ENCODE measurements around the gene FBXL14.
A peak's percentile ranks its signal among the peaks of the same experiment; 100 is the strongest.

Gene FBXL14

GRCh38 chr12:1593174-1594005, 991 bp downstream of the FBXL14 start:
- peak; percentile 38 for DNase-seq (ENCODE audit: low spot score)

- no peak for DNase-seq (ENCODE audit: low spot score)
Observed at GRCh38 chr12:1592444-1593173, 1.8 kb downstream of the FBXL14 start.

- DNase-seq (ENCODE audit: low spot score): no peak
Observed at GRCh38 chr12:1591543-1591942, 2.8 kb downstream of the FBXL14 start.

DNA sequence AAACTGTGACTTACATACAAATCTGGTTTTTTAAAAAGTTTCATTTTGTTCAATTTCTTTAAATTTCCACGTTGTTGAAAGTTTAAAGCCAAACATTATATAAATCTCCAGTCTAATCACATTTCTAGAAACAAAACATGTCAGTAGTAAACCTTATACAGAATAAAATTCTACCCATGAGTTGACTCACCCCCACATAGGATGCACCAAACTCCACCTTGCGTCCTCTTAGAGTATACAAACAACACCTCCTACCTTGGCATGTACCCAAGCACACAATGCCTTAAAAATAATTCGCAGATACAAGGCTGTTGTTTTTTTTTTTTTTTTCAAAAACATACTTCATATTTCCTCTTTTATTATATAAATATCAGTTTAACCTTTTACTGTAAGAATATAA, 3.3 kb downstream of the FBXL14 start:
- DNase-seq (ENCODE audit: low spot score): no peak

DNA sequence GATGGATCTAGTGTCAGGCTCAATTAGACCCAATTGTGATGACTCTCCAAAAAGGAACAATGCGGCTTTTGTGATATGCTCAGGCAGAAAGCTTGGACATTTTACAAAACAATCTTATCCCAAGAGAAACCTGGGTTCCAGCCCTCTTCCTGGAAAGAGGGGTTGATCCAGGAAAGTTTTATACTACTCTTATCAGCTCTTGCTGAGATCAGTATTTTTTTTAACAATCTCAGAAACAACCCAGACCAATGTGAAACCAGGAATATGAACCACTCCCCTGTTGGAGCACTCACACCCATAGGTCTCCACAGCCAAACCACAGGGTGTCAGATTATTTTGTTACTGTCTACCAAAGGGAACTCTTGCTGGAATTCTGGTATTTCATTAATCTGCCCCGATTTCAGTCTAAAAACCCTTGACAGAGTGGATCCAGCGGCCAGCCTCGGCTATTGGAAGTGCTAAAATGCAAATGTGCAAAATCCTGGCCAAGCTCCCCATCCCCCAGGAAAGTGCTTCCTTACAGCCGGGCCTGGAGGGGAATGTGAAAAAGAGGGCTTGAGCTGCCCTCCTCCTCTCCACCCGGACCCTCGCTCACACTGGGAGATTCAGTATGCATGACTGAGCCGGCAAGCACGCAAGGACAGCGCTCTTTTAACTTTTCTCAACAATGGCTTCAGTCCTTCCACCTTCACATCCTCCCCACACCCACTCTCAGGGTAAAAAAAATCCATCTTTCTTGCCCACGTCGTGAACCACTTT, 4.0 kb downstream of the FBXL14 start:
- DNase-seq (ENCODE audit: low spot score): no peak

GRCh38 chr12:1588575-1588947, 5.8 kb downstream of the FBXL14 start:
- no peak for DNase-seq (ENCODE audit: low spot score)

GRCh38 chr12:1587927-1588574, 6.3 kb downstream of the FBXL14 start:
- DNase-seq (ENCODE audit: low spot score): no peak

- no peak for DNase-seq (ENCODE audit: low spot score)
Observed at GRCh38 chr12:1584326-1584725, 10.1 kb downstream of the FBXL14 start.

DNA sequence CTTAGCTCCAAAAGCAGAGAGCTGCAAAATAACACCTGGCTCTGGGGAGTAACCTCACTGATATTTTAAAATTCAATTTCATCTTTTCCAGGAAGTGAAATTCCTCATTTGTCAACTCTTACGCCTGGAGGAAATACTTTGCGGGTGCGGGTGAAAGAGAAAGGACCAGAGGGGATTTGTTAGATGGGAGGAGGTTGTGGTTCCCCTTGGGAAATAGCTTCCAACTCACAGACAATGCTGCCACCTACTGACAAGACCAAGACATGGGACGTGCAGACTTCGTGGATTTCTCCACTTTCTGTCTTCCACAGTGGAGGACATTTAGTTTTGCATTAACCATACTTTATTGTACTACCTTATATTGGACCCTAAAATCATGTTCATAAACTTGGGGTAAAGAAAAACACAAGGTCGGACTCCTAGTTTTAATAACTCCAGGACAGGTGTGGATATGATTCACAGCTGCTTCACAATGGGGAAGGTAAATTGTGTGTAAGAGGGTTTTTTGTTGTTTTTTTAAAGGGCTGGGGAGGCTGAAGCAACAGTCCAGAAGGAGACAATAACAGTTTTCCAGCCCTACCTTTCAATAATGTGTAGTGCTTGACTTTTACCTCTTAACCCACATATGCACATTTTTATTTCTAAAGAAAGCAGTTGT, 10.8 kb downstream of the FBXL14 start:
- peak; percentile 76 for DNase-seq (ENCODE audit: low spot score)

DNA sequence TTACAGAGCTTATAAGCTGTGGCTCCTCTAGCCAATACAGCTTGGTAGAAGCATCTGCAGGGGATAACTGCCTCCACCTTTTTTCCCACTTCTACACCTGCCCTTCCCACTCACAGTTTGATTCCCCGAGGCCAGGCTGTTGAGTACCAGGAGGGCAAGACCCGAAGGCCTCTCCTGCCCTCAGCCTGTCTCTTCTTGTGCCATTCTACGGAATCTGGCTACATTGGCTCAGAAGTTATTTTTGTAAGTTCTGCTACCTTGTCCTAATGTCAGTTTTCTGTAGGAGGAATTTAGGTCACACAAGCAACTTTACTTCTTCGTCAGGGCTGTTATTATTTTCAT, 11.7 kb downstream of the FBXL14 start:
- DNase-seq (ENCODE audit: low spot score): no peak

DNA sequence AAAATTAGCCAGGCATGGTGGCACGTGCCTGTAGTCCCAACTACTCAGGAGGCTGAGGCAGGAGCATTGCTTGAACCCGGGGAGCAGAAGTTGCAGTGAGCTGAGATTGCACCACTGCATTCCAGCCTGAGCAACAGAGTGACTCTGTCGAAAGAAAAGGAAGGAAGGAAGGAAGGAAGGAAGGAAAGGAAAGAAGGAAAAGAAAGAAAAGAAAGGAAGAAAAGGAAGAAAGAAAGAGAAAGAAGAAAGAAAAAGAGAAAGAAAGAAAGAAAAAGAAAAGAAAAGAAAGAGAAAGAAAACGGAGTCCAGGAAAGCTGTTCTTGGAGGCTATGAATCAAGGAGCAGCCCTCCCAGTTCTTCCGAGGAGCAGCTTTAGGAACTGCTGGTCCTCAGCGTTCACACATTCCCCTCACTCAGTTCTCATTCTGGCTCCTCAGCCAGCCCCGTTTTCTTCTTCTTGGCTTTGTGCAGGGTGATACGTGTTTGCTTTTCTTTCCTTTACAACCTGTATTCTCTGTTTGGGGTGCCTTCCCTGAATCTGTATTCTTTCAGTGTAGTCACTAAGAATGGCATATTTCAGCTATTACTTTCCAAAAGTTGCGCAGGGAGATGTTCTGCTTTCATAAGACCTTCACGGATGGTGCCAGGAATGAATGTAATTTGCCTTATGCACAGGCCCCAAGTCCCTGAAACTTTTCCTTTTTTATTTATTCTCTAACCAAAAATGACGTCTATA, 12.2 kb downstream of the FBXL14 start:
- no peak for DNase-seq (ENCODE audit: low spot score)

- DNase-seq (ENCODE audit: low spot score): no peak
Observed at GRCh38 chr12:1580526-1580925, 13.9 kb downstream of the FBXL14 start.

DNA sequence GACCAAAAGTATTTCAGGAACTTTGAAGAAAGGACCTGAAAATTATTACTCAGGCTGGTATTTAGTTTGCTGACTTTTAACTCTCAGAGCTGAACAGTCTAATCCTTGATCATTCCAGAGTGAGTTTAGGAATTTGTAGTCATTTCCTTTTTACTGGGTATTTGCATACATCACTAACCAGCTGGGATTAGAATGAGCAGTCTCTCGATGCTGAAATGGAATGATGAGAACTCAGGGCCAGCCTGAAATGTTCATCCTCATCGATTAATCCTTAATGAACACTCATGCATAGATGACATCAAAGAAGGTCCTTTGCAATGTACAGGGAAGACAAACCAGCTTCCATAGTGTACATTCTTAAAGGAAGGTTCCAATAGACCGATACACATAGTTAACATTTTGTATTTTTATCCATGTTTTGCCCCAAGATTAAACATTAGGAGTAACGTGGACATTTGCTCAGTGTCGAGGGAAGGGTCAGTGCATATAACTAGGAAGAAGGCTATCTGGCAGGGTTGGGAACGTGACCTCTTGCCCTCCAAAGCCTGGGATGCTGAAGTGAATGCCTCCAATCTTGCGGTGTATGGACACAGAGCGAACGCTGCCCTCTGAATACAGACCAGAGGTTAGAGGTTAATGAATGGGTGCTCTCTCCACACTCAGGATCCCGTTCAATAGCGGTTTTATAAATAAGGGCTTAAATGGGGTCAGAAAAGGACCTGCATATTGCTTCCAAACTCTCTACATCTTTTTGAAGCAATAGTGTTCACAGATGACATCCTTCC, 14.5 kb downstream of the FBXL14 start:
- no peak for DNase-seq (ENCODE audit: low spot score)

DNA sequence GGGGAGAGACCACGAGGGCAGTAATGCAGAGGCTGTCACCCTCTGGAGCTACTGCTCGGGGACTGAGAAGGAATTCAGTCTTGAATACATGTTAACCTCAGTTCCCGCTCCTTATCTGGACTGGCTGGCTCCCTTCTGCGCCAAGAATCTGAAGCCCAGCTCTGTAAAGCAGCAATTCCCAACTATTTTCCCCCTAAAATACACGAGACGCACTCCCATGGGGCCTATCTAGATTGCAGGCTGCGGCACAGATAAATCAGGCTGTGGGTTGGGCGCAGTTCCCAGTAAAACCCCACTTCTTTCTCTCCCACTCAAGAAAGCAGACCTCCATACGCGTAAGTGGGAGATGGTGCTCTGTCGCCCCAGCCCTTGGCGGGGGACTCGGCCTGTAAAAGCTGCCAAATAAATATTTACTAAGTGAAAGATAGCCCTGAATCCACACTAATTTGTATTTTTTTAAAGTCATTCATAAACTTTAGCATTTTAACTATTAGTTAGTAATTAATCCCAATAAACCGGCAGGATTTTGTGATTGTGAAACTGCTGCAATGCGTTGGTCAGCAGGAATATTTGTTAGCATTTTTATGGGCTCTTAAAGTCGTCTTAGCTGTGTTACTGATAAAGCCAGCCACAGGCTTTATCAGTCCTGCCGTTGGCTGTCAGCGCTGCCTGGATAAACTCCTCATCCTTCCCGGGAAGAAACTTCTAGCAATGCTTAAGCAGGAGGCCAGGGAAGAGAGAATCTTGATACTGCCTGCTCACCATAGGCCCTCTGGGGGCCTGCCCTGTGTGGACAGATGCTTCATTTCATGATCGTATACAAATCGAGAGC, 17.8 kb downstream of the FBXL14 start:
- DNase-seq (ENCODE audit: low spot score): no peak

DNA sequence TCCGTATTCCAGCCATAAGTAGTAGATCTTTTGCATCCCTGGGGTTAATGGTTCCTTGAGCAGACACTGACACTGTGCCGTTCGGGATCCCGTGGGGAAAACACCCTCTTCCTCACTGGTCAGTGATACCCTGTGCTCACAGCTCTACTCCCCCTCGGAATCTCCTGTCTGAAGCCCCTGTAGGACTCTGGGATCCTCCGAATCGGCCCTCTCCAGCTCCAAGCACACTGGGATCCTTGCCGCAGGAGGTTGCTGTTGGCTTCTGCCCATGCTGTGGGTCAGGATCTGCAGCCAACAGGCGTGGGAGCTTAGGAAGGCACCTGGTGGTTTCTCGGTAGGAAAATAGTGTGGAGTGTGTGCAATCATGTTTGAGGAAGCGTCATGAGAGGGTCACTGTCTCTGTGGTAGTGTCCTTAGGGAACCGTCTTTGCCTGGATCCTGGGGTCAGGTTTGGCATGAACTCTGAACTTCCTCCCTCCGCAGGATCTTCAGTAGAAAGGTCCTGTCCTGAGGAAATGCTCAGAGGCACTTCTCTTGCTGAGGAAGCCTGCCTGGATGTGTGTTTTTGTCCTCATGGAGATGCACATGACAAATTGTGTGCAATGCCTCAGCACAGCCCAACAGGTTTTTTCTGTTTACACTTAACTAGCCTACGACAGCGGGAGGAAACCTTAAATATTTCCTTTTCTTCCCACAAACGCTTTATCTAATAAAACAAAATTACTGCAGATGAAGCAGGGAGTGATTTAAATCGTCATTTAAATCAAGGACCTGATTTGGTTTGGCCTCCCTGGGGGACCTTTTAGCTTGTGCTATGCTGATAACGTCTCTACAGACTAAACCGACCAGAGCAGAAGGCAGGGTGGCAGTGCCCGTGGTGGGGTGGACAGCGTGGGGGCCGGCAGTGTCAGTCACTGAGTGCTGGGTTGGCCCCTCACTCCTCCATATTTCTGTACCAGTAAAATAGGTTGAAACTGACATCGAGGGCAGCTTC, 18.7 kb downstream of the FBXL14 start:
- DNase-seq (ENCODE audit: low spot score): no peak

GRCh38 chr12:1574865-1575259, 19.5 kb downstream of the FBXL14 start:
- DNase-seq (ENCODE audit: low spot score): no peak

GRCh38 chr12:1573960-1574864, 20.2 kb downstream of the FBXL14 start:
- no peak for DNase-seq (ENCODE audit: low spot score)

Measured in HuH-7.5 (cell line).